T-helper 17 cell (primary cell): ENCODE data around the gene C17orf67. TPM values are rescaled to one million over a fixed set of nuclear protein-coding genes. Genes with fewer than 3 reads are reported as not detected.

Experiments
- ATAC-seq: fragments of 150-1000 bp; cut with Tn5 transposase; 2 replicates; pipeline ENCODE4 v1.10.0; 2021; ENCODE audit warnings: mild to moderate bottlenecking, moderate library complexity
- DNase-seq, 3 donors: peaks; one replicate each; pipeline versions ENCODE4 v3.0.0 to v3.0.0-alpha.2; 2020 to 2021
- H3K9me3 ChIP-seq: one replicate; pipeline ENCODE4 v1.7.0; 2013; ENCODE audit warnings: low read length, mild to moderate bottlenecking; ENCODE audit not compliant: control insufficient read depth, poor library complexity, severe bottlenecking
- H3K27ac Mint-ChIP-seq: one replicate; pipeline ENCODE4 v1.8.0; 2022; ENCODE audit warnings: mild to moderate bottlenecking, moderate library complexity, mixed read lengths
- H3K27me3 Mint-ChIP-seq: one replicate; pipeline ENCODE4 v1.8.0; 2022; ENCODE audit warnings: mixed read lengths
- H3K36me3 Mint-ChIP-seq: one replicate; pipeline ENCODE4 v1.8.0; 2022; ENCODE audit warnings: low read depth, mixed read lengths
- H3K4me1 Mint-ChIP-seq: one replicate; pipeline ENCODE4 v1.8.0; 2022; ENCODE audit warnings: mild to moderate bottlenecking, mixed read lengths
- H3K4me3 Mint-ChIP-seq: one replicate; pipeline ENCODE4 v1.8.0; 2022; ENCODE audit warnings: mild to moderate bottlenecking, moderate library complexity, mixed read lengths
- total RNA-seq, 4 donors: library from RNA in 2 of 4; stranded (reverse) in 2 of 4; gene quantifications; one replicate each; pipeline ENCODE4 v1.2.3 and lab custom pipeline; 2022 to 2026

The C17orf67 gene
- total RNA-seq, 2 donors from 2014 or later = 4.1 to 6.6 TPM

GRCh38 chr17:56826611-56827414 lies 6.9 kb downstream of the C17orf67 start:
- DNase-seq = no peak
- Mint-ChIP-seq H3K27ac (no peak overlapping the region), H3K4me1 (peaks cover 13% of the 10 kb centered on the region), H3K4me3 (no peak overlapping the region), H3K36me3 (peaks cover 3% of the 10 kb centered on the region), H3K27me3 (no peaks in the 10 kb centered on the region)
- H3K9me3 ChIP-seq = no peaks in the 10 kb centered on the region
- no peak for ATAC-seq

GRCh38 chr17:56824503-56824902 lies 9.2 kb downstream of the C17orf67 start:
- DNase-seq = no peak
- no peaks in the 10 kb centered on the region for H3K27me3 Mint-ChIP-seq
- peaks cover 3% of the 10 kb centered on the region for H3K36me3 Mint-ChIP-seq
- H3K27ac Mint-ChIP-seq = no peak overlapping the region
- ATAC-seq = no peak
- no peak overlapping the region for H3K4me3 Mint-ChIP-seq
- H3K9me3 ChIP-seq = no peaks in the 10 kb centered on the region
- peaks cover 10% of the 10 kb centered on the region for H3K4me1 Mint-ChIP-seq

- DNase-seq (no peak), ATAC-seq (no peak)
- peaks cover 13% of the 10 kb centered on the region for H3K4me1 Mint-ChIP-seq
- H3K36me3 Mint-ChIP-seq = peaks cover 3% of the 10 kb centered on the region
- no peak overlapping the region for H3K4me3 Mint-ChIP-seq
- no peak overlapping the region for H3K27ac Mint-ChIP-seq
- H3K27me3 Mint-ChIP-seq = no peaks in the 10 kb centered on the region
- H3K9me3 ChIP-seq = no peaks in the 10 kb centered on the region
These were observed 9.9 kb downstream of the C17orf67 start for GRCh38 chr17:56823848-56824247.

GRCh38 chr17:56822725-56823124 lies 11.0 kb downstream of the C17orf67 start:
- H3K9me3 ChIP-seq = no peaks in the 10 kb centered on the region
- H3K36me3 Mint-ChIP-seq = peaks cover 3% of the 10 kb centered on the region
- no peak overlapping the region for H3K4me3 Mint-ChIP-seq
- DNase-seq = no peak
- peaks cover 14% of the 10 kb centered on the region for H3K4me1 Mint-ChIP-seq
- no peak for ATAC-seq
- H3K27ac Mint-ChIP-seq = peak overlapping the region; percentile 78
- H3K27me3 Mint-ChIP-seq = no peaks in the 10 kb centered on the region

- no peaks in the 10 kb centered on the region for H3K27me3 Mint-ChIP-seq
- no peaks in the 10 kb centered on the region for H3K9me3 ChIP-seq
- ATAC-seq (no peak), DNase-seq (no peak)
- H3K36me3 Mint-ChIP-seq = peaks cover 3% of the 10 kb centered on the region
- no peak overlapping the region for H3K4me3 Mint-ChIP-seq
- no peak overlapping the region for H3K27ac Mint-ChIP-seq
- peaks cover 14% of the 10 kb centered on the region for H3K4me1 Mint-ChIP-seq
These were observed 11.7 kb downstream of the C17orf67 start for GRCh38 chr17:56821847-56822534.

GRCh38 chr17:56820207-56820606 lies 13.5 kb downstream of the C17orf67 start:
- Mint-ChIP-seq H3K4me3 (no peak overlapping the region), H3K36me3 (peaks cover 3% of the 10 kb centered on the region), H3K27ac (peak overlapping the region; percentile 27), H3K27me3 (no peaks in the 10 kb centered on the region), H3K4me1 (peaks cover 14% of the 10 kb centered on the region)
- no peak for ATAC-seq
- DNase-seq = no peak
- no peaks in the 10 kb centered on the region for H3K9me3 ChIP-seq

GRCh38 chr17:56819431-56820145 lies 14.1 kb downstream of the C17orf67 start:
- DNase-seq (peak; percentile 19 to 60 (median 39)), ATAC-seq (peak; percentile 76)
- Mint-ChIP-seq H3K27ac (peak overlapping the region; percentile 27), H3K4me1 (peaks cover 13% of the 10 kb centered on the region), H3K27me3 (no peaks in the 10 kb centered on the region), H3K36me3 (peaks cover 3% of the 10 kb centered on the region), H3K4me3 (no peak overlapping the region)
- H3K9me3 ChIP-seq = no peaks in the 10 kb centered on the region

- H3K27ac Mint-ChIP-seq = no peak overlapping the region
- no peaks in the 10 kb centered on the region for H3K36me3 Mint-ChIP-seq
- no peak for ATAC-seq
- no peaks in the 10 kb centered on the region for H3K27me3 Mint-ChIP-seq
- H3K9me3 ChIP-seq = no peaks in the 10 kb centered on the region
- H3K4me3 Mint-ChIP-seq = no peak overlapping the region
- no peak for DNase-seq
- H3K4me1 Mint-ChIP-seq = peaks cover 9% of the 10 kb centered on the region
These were observed 14.7 kb downstream of the C17orf67 start for GRCh38 chr17:56819030-56819429.

GRCh38 chr17:56817066-56817465 lies 16.7 kb downstream of the C17orf67 start:
- DNase-seq (no peak), ATAC-seq (no peak)
- H3K27me3 Mint-ChIP-seq = no peaks in the 10 kb centered on the region
- peaks cover 15% of the 10 kb centered on the region for H3K4me1 Mint-ChIP-seq
- no peak overlapping the region for H3K4me3 Mint-ChIP-seq
- H3K27ac Mint-ChIP-seq = no peak overlapping the region
- peaks cover 2% of the 10 kb centered on the region for H3K36me3 Mint-ChIP-seq
- no peaks in the 10 kb centered on the region for H3K9me3 ChIP-seq

- DNase-seq (no peak), ATAC-seq (no peak)
- no peaks in the 10 kb centered on the region for H3K9me3 ChIP-seq
- Mint-ChIP-seq H3K4me1 (peaks cover 12% of the 10 kb centered on the region), H3K4me3 (no peak overlapping the region), H3K36me3 (peaks cover 2% of the 10 kb centered on the region), H3K27me3 (no peaks in the 10 kb centered on the region), H3K27ac (no peak overlapping the region)
These were observed 18.0 kb downstream of the C17orf67 start for GRCh38 chr17:56815711-56816110.

GRCh38 chr17:56812901-56813388 lies 20.8 kb downstream of the C17orf67 start:
- Mint-ChIP-seq H3K27me3 (no peaks in the 10 kb centered on the region), H3K4me1 (peaks cover 6% of the 10 kb centered on the region), H3K4me3 (no peak overlapping the region), H3K27ac (peak overlapping the region; percentile 60), H3K36me3 (peaks cover 2% of the 10 kb centered on the region)
- no peaks in the 10 kb centered on the region for H3K9me3 ChIP-seq
- ATAC-seq = no peak
- no peak for DNase-seq

- H3K27me3 Mint-ChIP-seq = no peaks in the 10 kb centered on the region
- H3K36me3 Mint-ChIP-seq = peaks cover 7% of the 10 kb centered on the region
- ATAC-seq = no peak
- peaks cover 6% of the 10 kb centered on the region for H3K4me1 Mint-ChIP-seq
- DNase-seq = no peak
- no peaks in the 10 kb centered on the region for H3K9me3 ChIP-seq
- H3K27ac Mint-ChIP-seq = no peak overlapping the region
- no peak overlapping the region for H3K4me3 Mint-ChIP-seq
These were observed 22.6 kb downstream of the C17orf67 start for GRCh38 chr17:56810891-56811775.
